ENCODE results near the gene SERPINB1.
"Not testable (repeated sequence)": the region's sequence is repeated elsewhere in the genome, so short reads cannot be mapped to it uniquely, and the experiment has no call there.

SERPINB1 gene

DNA sequence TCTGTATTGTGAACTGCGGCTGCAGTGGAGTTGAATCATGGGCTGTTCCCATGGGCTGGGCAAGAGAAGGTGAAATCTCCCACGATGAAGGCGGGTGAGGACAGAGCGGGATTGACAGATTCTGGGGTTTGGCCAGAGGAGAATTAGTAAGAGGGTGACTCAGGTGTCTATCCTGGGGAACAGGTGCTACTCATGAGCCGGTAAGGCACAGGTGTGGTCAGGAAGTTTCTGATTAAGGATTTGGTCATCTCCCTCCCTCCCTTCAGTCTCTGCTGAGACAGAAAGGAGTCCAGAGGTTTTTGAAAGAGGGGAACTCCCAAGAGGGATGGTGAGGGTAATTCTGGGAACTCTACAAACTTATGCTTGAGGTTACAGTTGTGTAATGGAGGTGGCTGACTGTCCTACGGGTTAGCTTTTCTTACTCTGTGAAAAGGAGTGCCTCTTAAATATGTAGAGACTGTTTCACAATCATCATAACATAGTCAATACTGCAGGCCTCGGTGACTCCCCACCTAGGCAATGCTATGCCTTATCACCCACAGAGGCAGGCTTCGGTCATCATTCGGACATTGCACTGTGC, 31.5 kb downstream of the SERPINB1 start:
- DNase-seq = peak; percentile 98 to 99

DNA sequence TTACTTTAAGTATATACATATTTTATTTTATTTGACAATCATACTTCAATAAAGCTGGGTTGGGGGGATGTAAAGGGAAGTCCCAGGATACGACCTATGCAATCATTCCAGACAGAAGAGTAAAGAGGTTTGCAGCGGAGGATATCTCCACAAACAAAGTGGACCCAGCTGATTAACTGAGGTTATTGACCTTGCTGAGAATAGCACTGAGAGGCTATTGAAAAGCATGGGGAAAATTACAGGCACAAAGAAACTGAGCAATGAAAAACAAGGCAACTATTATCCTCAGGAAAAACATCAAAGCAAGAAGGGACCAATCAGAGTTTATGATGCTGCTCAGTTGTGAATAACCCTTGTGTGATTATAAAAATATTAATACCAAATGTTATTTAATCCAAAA, 32.6 kb downstream of the SERPINB1 start:
- DNase-seq = no peak

DNA sequence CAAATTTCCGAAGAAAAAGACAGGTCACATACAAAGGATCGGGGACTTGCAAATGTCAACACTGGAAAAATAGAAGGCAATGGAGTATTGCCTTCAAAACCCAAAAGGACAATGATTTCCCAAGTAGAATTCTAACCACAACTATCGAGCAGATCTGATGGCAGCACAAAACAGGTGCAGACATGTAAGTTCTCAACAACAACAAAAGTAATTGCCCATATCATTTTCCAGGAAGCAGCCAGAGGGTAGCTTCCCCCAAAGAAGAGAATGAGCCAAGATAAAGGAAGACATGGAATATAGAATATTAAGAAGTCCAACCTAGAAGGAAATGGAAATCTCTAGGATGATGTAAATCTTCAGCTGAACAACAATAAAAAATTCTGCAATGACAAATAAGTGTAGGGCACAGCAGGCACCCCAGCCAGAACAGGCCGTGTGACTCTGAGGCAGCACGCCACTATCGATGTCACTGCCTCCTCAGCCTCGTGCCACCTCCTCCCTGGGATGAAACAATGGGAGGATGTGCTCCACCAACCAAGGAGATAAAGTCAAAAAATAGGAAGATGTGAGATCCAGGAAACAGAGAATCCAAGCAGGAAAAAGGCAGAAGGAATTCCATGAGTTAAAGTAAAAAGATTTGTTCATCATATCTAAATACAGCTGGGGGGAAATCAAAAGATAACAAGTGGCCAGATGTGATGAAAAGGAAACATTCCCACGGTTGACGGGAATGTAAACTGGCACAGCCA, 34.1 kb downstream of the SERPINB1 start:
- no peak for DNase-seq

DNA sequence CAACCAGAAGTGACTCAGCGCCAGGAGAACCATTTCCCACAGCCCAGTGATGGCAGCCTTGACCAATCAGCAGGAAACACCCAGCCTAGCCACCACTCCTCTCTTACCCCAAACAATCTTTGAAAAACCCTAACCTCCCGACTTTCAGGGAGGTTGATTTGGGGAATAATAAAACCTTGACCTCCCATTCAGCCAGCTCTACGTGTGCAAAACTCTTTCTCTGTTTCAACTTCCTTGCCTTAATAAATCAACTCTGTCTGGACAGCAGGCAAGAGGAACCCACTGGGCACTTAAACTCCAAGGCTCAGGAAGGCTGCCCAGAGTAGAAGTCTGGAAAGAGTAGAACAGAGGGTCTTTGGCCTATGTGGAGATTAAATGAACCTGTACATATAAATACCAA, 35.0 kb downstream of the SERPINB1 start:
- no peak for DNase-seq

DNA sequence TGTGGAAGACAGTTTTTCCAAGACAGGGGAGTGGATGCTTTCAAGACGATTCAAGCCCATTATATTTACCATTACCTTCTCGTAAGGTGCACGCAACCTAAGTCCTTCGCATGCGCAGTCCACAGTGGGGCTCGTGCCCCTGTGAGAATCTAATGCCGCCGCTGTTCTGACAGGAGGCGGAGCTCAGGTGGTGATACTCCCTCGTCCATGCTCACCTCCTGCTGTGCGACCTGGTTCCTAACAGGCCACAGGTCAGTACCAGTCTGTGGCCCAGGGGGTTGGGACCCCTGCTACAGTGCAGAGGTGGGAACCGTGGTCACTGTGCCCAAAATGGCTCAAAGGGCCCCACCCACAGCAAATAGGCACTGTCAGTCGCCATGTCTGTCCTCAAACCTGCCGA, 36.6 kb downstream of the SERPINB1 start:
- DNase-seq = no peak

DNA sequence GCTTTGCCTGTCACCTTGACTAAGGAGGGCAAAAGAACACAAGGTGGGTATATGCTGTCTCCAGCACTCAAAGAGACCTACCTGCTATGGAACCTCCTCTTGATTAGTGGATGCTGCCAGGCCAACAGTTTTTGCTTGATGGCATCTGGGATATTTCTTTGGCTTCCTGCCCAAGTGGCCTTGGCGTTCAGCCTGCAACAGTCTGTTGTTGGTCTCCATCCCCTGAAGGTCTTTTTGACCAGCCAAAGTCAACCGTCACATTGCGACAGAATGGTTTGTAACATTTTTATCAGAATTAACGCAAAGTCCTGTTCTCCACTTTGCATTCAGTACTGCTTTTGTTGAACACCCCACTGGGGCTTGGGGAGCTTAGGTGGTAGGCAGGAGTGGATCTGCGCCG, 37.1 kb downstream of the SERPINB1 start:
- DNase-seq = peak; percentile 81 to 89

DNA sequence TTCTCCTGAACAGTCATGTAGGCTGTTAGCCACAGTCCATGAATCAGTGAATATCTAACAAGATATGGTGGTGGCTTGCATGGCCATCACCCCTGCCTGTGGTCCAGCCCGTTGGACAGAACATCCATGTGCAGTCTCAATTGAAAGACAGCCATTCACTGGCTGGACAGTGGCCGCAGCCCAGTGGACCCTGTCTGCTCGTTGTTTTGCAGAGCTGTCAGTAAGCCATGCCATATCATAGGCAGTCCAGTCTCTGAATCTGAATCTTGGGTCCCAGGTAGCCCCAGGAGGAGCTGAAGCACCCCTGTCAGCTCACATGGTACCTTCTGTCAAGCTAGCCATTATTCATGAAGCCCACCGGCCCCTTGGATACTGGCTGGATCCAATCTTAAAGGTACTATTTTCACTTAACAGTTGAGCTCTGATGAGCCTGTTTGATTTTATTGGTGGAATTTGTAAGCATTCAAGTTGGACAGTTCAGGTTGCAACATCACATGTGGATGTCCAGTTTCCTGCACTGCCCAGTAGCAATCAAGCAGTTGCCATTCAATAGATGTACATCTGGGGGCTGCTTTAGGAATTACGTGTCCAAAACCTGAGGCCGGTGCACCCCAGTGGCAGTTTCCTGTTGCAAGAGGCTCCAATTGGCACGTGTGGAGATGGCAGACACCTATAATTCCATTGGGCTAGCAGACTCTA, 37.8 kb downstream of the SERPINB1 start:
- DNase-seq = peak; percentile 64 to 70

DNA sequence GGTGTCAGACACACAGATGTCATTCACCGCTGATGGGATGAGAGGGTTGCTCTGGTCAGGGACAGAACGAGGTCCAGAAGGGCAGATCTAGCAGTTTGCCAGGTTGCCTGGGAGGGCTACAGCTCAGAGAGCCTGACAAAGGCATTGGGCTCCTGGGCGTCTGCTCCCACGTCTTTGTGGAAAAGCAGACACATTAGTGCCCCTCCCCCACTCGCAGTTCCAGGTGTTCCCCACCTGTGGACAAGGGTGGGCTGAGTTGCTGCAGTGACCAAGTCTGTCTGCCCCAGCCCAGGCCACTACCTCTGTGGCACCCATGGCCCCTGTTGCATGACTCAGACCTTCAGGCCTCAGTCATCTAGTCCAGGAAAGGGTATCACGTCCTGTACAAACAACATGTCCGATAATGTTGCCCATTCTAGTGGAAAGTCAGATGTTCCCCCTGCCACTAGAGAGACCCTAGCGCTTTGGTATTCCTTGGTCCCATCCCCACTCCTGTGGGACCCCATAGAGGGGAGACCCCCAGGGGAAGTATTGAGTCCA, 39.1 kb downstream of the SERPINB1 start:
- DNase-seq = no peak

DNA sequence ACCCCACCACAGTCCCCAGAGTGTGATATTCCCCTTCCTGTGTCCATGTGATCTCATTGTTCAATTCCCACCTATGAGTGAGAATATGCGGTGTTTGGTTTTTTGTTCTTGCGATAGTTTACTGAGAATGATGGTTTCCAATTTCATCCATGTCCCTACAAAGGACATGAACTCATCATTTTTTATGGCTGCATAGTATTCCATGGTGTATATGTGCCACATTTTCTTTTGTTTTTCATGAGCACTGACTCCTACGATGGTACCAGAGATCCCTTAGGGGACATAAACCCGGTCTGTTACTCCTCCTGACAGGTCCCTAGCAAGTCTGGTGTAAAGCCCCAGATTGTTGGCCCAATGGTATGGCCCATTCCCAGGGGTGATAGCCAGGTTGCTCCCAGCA, 40.0 kb downstream of the SERPINB1 start:
- DNase-seq = not testable (repeated sequence)

DNA sequence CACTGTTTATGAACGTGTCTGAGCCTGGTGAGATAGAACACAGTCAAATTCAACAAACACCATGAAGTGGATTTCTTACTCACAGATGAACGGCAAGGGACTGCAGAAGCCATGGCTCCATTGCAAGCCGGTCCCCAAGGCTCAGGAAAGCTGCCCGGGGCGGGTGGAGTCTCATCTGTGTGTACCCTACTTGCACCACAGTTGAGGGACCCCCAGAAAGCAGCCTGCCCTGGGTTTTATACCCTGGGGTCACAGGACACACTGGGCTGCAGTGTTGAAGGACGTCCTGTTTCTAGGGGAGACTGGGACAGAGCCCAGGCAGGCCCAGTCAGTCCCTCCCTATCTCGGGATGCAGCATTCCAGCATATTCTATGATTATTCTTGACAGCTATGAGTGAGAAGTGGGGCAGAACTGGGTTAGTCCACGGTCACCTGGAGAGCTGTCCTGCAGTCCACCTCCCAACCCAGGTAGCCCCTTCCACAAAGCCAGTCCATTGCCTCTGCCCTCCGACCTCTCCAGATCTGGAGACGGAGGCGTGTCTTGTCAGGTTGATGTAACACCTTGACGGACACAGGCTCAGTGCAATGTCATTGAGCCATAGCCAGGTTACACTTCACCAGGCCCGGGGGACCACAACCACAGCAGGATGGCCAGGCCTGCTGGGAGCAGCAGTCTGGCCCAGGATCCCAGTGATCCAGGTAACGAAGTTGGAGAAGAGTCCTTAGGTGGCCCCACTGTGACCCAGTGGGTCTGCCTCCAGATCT, 40.9 kb downstream of the SERPINB1 start:
- no peak for DNase-seq

DNA sequence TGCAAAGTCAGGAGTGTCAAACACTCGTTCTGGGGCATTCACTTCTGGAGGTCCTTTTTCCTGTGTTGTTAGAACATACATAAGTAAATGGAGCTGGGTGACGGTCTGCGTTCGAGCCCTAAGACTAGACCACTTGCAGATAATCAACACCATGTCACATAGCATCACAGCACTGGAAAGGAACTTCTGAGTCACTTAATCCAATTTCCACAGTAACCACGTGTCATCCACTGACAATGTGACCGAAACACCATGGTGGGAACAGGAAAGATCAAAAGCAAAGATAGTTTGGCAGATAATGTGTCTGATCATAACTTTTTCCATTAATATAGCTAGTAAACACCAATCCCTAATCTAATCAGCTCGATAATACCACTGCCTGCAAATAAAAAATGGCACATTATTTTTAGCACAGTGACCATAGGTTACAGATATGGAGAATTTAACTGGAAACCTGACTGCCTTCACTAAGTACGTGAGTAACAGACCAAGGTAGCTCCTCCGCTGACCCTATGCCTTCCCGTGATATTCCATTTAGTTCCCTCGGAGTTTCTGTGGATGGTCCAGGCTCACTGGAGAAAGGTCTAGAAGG, 41.6 kb downstream of the SERPINB1 start:
- peak in 1 of 2 experiments; percentile 12 for DNase-seq

DNA sequence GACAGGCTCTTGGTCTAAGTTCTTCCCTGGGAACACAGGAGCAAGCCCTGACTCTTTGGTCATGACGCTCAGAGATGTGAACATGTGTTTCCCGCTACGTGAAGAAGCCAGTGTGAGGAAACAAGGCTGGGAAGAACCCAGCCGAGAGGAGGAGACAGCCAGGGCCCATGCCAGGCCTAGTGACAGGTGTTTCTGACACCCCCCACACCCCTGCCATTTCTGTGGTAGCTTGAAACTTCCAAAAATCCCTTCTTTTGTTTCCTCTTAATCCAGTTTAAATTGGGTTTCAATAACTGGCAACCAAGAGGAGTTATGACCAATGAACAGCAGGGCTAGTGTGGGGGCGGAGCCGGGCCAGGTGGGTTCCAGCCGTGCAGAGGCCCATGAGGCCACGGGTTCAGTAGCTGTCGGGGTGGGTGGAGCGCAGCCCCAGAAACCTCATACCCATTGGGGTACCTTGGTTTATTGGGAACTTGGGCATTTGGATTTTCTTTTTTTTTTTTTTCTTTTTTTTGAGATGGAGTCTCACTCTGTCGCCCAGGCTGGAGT, 43.0 kb downstream of the SERPINB1 start:
- no peak for DNase-seq

DNA sequence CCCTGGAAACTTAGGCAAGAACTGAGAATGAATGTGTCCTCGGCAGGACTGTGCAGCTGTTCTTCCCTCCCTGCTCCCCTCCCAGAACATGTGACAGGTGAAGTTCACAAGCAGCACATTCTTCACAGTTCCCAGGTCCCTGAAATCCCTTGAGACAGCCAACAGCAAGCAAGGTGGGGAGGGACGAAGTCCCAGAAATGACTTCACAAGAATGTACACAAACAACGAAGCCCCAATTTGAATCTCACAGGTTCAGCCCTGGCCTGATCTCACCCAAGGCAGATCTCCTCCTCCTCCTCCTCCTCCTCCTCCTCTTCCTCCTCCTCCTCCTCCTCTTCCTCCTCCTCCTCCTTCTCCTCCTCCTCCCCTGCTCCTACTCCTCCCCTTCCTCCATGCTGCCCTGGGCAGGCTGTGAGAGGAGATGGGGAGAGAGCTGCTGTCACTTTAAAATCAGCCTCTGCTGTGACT, 44.1 kb downstream of the SERPINB1 start:
- peak in 1 of 2 experiments; percentile 57 for DNase-seq

DNA sequence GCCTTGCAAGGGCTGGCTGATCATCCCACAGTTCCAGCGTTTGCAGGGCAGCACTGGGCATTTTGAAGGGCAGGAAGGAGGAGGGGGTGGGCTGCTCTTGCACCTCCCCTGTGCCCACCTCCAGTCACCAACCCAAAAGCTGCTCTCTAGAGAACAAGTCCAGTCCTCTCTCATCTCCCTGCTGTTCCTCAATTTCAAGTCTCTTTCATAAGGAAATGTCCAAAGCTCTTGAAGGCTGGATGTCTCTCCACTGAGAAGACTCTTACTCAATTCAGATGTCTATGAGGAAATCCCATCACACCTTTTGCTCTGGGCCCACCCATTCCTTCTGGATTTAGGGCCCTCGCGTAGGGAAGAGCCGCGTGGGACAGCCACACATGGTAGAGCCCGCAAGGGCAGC, 44.8 kb downstream of the SERPINB1 start:
- DNase-seq = peak; percentile 76 to 81

DNA sequence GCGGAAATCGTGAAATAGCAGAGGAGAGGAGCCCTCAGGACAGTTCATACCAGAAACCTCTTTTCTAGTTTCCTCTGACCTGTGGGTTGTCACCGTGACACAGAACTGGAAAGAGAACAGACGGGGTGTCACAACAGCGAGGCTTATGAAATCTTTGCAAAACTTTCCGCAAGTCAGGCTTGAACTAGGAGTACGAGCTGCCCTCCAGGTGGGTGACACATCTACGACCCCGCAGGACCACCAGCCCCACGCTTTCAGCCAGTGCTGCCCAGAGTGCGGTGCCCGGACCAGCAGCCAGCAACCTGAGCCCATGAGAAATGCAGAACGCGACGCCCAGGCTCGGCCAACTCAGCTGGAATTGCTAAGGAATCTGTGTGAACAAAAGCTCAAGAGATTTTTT, 45.7 kb downstream of the SERPINB1 start:
- peak; percentile 96 to 98 for DNase-seq

DNA sequence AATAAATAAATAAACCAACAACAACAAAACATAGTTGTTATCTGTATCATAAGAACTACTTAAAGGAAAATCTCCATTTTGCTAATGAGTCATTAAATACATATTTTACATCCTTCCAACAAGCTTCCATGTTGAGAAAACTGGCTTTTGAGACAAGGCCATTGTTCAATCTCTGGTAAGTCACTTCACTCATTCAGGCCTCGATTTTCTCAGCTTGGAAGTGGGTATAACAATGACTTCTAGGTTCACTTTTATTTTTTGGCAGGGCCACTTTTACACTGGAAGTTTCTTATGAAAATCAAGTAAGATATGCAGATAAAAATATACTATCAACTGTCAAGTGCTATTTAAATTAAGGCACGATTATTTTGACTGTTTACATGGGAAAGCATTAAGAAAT, 46.5 kb downstream of the SERPINB1 start:
- no peak for DNase-seq

DNA sequence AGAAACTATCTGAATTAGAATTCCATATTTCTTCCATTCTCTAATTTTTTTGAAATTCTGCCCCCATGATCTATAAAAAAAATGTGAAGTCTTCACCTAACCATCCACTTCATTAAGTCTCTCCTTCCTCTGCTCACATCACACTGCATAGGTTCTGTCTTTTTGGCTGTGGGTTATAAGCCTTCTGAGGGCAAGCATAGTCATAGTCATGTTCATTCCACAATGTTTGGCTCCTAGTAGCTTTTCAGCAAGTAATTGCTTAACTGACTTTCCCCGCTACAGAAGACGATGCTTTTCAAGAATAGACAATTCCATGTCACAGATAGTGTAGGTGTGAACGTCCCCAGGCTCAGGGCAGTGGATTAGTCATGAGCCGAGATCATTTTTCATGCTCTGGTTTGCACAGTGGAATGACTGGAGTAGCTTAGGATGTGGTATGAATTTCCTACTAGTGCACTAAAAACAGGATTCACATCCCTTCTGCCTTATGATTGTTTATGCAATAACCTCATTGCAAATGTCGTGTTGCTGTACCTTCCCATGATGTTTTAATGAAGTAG, 47.4 kb downstream of the SERPINB1 start:
- DNase-seq = no peak

DNA sequence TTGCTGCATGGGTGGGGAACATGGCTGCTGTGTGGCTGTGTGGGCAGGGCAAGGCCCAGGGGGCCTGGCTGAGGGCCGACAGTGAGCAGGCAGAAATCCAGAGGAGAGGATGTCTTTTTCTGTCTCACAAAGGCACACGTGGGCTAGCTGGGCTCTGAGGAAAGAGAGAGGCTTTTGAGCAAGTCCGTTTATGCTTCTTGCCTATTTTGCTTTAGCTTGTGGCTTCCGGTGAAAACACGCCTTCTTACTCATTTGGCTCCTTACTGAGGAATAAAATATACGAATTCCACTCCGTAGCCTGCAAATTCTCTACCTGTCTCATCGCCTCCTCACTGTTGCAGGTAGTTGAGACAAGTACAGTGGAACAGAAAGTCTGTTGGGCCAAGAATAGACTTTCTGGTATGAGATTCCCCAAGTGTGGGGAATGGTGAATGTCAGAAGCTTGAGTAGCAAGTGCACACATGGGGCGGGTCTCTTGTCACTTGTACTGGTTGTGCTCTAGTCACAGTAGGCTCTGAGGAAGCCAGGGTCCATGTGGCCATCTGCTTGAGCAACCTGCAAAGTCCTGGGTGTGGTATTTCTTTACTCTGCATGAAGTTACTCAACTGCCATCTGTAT, 48.0 kb downstream of the SERPINB1 start:
- peak; percentile 99 to 100 for DNase-seq

DNA sequence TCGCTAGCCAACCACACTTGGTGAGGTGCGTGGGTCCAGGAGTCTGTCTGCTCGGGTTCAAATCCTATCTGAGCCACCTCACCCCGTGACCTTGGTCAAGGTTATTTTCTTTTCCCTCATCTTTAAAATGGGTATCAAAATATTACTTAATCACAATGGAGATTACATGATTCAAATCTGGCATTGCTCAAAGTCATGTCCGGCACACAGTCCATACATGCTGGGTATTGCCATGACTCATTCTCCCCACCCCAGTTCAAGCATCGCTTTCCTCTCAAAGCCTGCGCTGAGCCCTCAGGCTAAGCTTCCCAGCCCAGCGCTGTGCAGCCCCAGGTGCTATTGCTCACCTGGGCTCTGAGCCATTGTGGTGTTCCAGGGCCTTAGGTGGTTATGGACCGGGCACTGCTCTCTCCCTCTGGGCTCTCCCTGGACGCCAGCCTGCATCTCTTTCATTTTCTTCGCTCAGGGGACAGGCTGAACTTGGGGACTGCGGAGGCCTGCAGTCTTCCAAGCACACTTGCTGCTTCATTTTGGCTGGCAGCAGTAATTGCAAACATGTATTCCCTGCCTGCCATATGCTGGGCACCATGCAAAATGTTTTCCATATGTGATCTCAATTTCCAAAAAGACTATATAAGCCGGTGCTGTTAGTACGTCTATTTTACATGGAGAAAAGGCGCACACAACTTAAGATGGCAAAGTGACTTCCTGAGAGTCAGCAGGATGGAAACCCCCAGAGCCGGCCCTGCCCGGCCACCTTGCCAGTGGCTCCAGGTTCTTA, 49.1 kb downstream of the SERPINB1 start:
- no peak for DNase-seq

DNA sequence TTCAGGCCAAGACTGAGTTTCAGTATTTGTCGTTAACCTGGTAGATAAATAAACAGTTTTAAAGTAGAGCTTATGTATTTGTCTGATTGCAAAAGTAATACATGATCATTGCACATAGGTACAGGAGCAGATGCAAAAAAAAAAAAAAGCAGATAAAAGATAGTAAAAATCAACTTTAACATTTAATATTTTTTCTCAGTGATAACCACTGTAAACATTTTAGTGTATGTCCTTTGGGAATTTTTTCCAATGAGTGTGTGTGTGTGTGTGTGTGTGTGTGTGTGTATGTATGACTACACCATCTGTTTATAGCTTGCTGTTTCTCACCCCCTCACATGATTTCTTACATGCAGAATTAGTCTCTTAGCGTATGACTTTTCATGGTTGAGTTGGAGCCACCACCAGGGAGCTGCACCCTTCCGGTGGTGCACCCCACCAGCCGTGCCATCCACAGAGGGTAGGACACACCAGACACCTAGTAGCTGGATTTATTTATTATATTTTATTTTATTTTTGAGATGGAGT, 50.2 kb downstream of the SERPINB1 start:
- DNase-seq = no peak

Data from AML-193 (cell line).